ENCODE measurements around the gene ELAPOR2. TPM values are rescaled to one million over a fixed set of nuclear protein-coding genes. Genes with fewer than 3 reads are reported as not detected.

ELAPOR2 gene
- total and polyA plus RNA-seq, 2 of the 4 experiments (the other 2 are of a cell fraction): 0.62 to 1.3 TPM

GRCh38 chr7:87092568-87093091 lies 33.2 kb upstream of the ELAPOR2 start:
- Histone ChIP-seq H4K8ac (ENCODE audit: low read depth in 2 of 2, low read length in 2 of 2) (no peak overlapping the region), H3K9me3 (ENCODE audit: control insufficient read depth, insufficient read depth, low read length) (no peaks in the 10 kb centered on the region), H3K9me1 (ENCODE audit: insufficient read depth, low read length) (no peaks in the 10 kb centered on the region), H2AFZ (replicated peaks; ENCODE audit: low read length, poor library complexity) (no peak overlapping the region), H3K4me3 (ENCODE audit: insufficient read depth, low read depth, low read length) (no peak overlapping the region), H2BK120ac (ENCODE audit: low read depth, low read length) (no peak overlapping the region), H3K36me3 (ENCODE audit: control insufficient read depth, insufficient read depth, low read length) (no peaks in the 10 kb centered on the region), H3K4me2 (ENCODE audit: low read depth, low read length) (no peak overlapping the region), H3K27ac (ENCODE audit: insufficient read depth, low read length) (no peak overlapping the region), H3K23ac (ENCODE audit: low read depth, low read length) (no peak overlapping the region), H2BK5ac (ENCODE audit: low read depth, low read length, poor library complexity, severe bottlenecking) (no peak overlapping the region), H3K56ac (ENCODE audit: extremely low read depth, insufficient read depth, low read length) (no peak overlapping the region), H3K4me1 (ENCODE audit: control insufficient read depth, insufficient read depth, low read length) (no peaks in the 10 kb centered on the region), H4K91ac (ENCODE audit: insufficient read depth, low read depth, low read length) (no peak overlapping the region), H3K9ac (ENCODE audit: low read depth, low read length) (no peak overlapping the region), H3K79me1 (ENCODE audit: low read depth in 1 of 2, low read length in 2 of 2) (no peaks in the 10 kb centered on the region), H3K18ac (ENCODE audit: low read depth, low read length) (no peak overlapping the region), H2AK9ac (replicated peaks; ENCODE audit: low read depth, low read length, poor library complexity) (no peak overlapping the region), H3K14ac (replicated peaks; ENCODE audit: low read depth, low read length) (no peak overlapping the region), H4K5ac (ENCODE audit: low read depth, low read length) (no peak overlapping the region), H3K4ac (ENCODE audit: low read depth, low read length) (no peak overlapping the region), H4K20me1 (ENCODE audit: insufficient read depth, low read length) (no peaks in the 10 kb centered on the region), H2BK20ac (ENCODE audit: low read depth, low read length) (no peak overlapping the region), H3K27me3 (ENCODE audit: control insufficient read depth, insufficient read depth, low read length) (no peaks in the 10 kb centered on the region; the same call in 1 of the 2 replicates), H2BK15ac (ENCODE audit: low read depth, low read length) (no peak overlapping the region), H2AK5ac (ENCODE audit: low read depth, low read length) (no peak overlapping the region)
- DNase-seq (no peak), ATAC-seq (ENCODE audit: low read depth) (no peak)
- CTCF ChIA-PET: no interaction called here
- in situ Hi-C loops (cut with MboI; ENCODE audit: low sequenced_read_pairs): no loop called here
- dilution Hi-C loops (cut with HindIII; ENCODE audit: low sequenced_read_pairs, unreplicated experiment): no loop called here
- TF ChIP-seq RAD21 (IDR thresholded peaks at IDR 0.05; ENCODE audit: low read length) (no peak), NFE2L2 (IDR thresholded peaks at IDR 0.05; ENCODE audit: low read depth, low read length) (no peak), POLR2A (IDR thresholded peaks at IDR 0.05; ENCODE audit: low read depth, low read length) (no peak), CEBPB (IDR thresholded peaks at IDR 0.05; ENCODE audit: low read depth, low read length) (no peak), MAZ (IDR thresholded peaks at IDR 0.05; ENCODE audit: borderline replicate concordance, low read depth, low read length) (no peak), RCOR1 (IDR thresholded peaks at IDR 0.05; ENCODE audit: insufficient replicate concordance, low read length) (no peak), RFX5 (IDR thresholded peaks at IDR 0.05; ENCODE audit: low read depth, low read length) (no peak), CTCF (conservative IDR thresholded peaks at IDR 0.05; ENCODE audit: low read depth, low read length) (no peak)
- WGBS, 2 experiments (ENCODE audit: extremely low coverage in 2 of 2, insufficient read length in 1 of 2): no CpG with 5 or more reads among the region's 2 CpGs
- POLR2A ChIA-PET (ENCODE audit: unreplicated experiment): no interaction called here
- no TSS peak for BruUV-seq (replicated peaks)
- intact Hi-C loops (cut with micrococcal nuclease): no loop called here
